Ammon's horn (tissue), 1 donor: Measurements from ENCODE around the gene TOMM40L.
A peak's percentile ranks its signal among the peaks of the same experiment; 100 is the strongest.

Experiments used
- DNase-seq: peaks from one replicate; pipeline ENCODE4 v3.0.0-alpha.2; 2016; ENCODE audit warnings: low spot score

TOMM40L gene

DNA sequence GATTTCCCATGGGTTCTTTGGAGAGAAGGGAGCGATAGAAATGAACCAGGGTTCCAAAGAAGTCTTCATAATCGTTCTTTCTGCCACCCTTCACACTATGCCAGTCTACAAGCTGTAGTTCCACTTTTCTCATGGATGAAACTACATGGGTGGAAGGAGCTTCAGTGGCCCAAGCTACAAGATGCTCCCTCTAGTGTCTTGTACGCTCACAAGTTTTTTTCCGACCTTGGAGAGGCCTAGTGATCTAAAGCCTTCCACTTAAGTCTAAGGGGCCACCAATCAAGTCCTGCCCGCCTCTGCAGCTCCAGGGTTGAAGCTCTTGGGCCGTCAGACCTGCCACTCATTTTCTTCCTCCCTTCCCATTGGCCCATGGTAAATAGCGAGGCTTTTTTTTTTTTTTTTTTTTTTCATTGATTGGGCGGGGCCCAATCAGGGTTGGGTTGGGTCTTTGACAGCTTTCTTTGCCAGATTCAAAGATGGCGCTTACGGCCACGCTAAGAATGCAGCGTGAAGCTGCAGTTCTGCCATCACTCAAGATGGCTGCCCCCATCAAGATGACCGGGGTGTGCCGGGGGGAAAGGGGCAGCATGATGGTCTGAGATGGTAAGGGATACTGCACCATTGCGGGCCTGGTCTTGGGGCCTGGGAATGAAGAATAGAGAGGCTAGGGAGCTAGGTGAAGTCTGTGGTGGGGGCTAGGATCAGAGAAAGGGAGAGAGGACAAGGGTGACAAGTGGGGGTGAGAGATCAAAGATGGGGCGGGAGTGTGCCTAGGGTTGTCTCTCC lies at the start of gene TOMM40L:
Gene TOMM40L, plus strand, starts transcription at position 527 of the 786 bp plus-strand sequence. CDS start 430 bp downstream, outside the sequence.
- peak; percentile 98 for DNase-seq

DNA sequence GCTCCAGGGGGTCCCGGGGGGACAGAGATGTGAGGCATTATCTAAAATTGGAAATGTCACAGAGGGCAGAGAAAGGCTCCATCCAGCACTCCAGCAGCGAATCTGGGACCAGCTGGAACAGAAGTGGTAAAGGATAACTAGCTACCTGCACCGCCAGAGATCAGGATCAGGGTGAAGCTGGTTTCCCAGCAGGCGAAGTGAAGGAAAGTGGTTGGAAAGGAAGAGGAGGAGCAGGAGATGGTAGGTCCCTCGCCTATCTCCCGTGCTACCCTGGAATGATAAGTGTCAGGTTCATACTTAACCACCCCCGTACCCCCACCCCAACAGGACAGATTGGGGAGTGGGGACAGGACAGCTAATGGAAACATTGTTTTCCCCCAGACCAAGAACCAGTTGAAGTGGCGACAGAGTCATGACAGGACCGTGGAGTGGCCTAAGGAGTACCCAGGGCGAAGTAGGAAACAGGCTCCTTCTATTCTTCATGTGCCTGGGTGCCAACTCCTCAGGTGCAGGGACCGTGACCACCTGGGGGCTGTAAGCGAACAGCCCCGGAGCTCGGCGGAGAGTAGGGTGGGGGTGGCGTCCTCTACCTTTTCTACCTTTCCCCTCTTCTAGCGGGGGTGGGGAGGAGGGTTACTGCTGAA lies 49.3 kb upstream of the TOMM40L start:
- no peak for DNase-seq

DNA sequence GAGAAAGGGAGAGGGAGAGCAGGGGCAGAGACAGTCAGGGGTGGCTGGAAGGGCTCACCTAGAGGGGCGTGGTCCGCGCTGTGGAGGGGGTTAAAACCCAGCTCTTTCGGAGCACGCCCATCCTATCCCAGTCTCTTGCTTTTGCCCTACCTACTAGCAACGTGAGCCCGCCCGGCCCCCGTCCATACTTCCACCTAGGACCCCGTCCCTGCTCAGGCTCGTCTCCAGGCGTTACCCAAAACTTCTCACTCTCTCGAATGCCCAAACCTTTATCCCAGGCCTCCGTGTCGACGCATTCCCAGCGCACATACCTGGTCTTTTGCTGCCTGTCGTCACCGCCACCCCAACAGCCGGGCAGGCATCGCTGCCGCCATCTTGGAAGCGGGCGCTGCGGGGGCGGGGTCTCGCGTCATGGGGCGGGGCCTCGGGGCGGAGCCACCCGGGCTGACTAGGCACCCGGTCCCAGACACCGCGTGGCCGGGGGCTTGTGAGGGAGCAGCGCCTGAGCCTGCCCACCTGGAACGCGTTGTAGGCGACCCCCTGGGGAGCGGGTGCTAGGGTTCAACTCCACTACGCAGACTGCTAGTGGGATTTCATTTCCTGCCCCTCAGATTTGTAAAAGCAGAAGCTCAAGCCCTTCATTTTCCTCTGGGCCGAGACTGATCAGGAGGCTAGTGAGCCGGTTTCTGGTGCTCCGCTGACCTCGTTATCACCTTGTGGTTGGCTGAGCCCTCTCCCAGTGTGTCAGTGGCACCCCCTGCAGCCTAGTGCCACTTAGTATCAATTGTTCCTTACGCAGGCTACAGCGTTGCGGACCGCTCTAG lies 48.5 kb upstream of the TOMM40L start, which contains the start of gene B4GALT3:
Gene B4GALT3, minus strand, starts transcription at position 396 of the 824 bp plus-strand sequence. CDS start 1,447 bp downstream, outside the sequence.
- peak; percentile 90 for DNase-seq

DNA sequence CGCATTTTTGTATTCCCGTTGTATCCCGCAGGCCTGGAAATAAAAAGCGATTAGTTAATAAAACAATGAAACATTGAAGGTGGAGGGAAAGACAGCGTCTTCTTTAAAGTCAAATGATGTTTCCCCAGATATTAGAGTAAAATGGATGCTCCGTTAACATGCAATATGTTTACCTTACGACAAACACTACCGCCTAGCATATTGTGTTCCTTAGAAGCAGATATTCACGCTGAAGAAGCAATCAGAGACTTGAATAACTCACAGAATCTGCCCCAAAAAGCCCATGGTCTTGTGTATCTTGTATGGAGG lies 48.0 kb upstream of the TOMM40L start:
- DNase-seq, result no peak

DNA sequence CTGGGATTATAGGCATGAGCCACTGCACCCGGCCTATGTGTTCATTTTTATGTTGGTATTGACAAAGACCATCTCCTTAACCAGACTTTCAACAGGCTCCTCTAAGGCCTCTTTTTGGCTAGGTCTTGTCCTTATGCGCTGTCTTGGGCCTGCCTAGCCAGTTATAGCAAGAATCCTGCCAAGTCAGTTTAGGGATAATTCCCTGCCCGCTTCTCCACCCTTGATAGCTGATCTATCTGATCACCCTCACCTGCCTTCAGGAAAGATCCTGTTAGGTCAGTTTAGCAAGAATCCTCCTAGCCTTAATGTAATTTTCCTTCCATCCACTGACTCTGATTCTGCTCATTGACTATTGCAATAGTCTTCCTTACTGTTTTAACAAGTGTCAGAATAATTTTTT lies 46.2 kb upstream of the TOMM40L start:
- DNase-seq, result no peak

DNA sequence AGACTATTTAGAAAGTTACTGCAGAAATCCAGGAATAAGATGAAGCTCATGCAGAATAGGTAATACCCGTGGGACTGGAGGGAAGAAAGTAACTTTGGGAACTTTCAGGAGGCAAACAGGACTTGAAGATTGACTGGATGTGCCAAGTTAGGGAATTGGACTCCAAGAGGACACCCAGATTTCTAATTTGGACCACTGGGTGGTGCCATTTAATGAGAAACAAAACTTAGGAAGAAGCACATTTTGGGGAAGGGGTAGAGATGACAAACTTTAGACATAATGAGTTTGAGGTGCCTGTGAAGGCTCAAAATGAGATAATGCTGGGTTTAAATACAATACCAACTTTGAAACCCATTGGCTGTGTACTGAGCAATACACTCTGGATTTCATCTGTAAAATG lies 45.2 kb upstream of the TOMM40L start:
- no peak for DNase-seq

DNA sequence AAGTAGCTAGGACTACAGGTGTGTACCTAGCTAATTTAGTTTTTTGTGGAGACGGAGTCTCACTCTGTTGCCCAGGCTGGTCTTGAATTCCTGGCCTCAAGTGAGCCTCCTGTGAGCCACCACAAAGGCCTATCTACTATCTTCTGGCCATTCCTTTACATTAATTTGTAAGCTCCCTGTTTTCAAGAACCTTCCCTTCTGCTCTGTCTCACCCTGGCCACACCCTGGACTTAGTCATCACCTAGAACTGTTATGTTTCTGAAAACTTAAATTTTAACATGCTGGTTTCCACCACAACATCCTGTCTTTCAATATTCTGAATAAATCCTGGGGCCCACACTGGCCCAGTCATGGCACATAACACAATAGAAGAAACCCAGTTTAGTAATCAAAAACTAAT lies 43.6 kb upstream of the TOMM40L start:
- DNase-seq, result no peak

DNA sequence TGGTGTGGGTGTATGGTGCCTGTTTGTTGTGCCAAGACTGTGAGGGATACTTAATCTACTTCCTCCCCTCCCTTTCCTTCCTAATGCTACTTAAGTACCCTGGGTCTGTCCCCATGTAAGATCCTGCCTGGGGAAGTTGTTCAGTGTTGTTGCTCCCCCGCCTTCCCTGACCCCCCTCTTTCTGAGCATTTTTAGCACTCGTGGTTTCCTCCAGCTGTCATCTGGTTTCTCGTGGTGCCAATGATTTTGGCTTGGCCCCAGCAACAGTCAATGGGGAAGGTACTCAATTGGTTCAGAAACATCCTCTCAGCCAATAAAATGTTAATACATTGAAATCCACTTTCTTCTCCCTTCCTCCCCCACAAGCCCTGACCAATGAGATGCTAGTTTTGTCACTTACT lies 40.6 kb upstream of the TOMM40L start:
- peak; percentile 88 for DNase-seq

DNA sequence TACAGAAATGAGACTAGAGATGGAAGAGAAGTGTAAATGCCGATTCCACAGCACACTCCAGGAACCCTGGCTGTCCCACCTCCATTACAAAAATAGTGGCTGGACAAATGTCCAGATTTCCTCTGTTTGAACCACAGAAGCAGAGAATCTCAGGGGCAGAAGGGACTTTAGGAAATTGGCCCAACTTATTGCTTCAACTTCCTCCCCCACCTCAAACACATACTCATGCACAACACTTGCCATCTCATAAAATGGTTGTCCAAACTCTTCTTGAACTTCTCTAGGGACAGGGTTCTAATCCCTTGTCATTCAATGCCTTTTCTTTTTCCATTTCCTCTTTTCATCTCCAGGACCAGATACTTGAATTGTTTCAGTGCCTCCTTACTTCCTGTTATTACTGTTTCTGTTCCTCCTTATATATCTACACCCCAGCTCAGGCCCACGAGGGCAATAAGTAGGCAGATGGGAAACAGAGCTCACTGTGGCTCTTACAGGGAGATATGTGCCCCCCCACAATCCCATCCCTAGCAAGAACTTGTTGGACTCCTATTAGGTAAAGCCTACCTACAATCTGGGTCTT lies 40.0 kb upstream of the TOMM40L start:
- DNase-seq, result peak; percentile 61

DNA sequence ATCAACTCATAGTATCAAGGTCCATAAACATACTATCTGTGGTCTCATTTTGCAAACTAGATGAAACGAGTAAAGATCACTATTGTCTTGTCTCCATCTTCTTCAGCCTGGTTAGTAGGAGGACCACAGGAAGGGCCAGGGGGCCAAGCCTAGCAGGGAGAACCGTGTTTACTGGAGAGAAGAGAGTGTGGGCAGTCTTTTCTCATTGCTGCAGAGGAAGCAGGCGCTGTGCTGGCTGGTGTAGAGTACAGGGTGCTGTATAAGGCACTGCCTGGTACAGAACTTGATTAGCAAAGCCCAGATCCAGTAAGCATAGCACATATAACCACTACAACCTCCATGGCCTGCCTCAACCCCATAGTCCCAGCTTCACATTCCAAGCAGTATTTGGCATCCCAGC lies 38.5 kb upstream of the TOMM40L start:
- DNase-seq, result no peak

DNA sequence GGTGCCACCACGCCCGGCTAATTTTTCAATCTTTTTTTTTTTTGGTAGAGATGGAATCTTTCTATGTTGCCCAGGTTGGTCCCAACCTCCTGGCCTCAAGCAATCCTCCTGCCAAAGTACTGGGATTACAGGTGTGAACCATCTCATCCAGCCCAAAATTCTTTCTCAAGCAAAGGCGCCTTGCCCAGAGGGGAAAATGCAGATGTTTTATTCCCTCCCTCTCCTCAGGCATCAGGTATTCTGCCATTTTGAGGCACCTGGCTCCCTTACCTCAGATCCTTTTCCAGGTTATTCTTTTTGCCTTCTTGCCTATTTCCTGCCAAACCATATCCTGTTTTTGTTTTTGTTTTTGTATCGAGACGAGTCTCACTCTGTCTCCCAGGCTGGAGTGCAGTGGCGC lies 37.5 kb upstream of the TOMM40L start:
- DNase-seq, result no peak

DNA sequence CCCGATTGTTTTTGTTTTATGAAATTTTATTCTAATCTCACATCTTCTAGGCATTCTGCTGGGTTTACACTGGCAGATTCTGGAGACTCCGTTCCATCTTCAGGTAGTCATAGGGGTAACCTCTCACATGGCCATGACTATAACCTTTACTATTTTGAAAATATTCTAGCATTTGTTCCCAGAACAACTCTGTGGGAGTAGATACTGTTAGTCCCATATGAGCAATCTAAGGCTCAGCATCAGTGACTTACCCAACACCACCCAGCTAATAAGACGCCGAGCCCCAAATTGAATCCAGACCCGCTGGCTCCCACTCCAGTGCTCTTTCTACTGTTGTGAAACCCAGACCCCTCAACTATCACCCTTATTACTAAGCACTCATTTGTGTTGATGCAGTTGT lies 36.8 kb upstream of the TOMM40L start:
- no peak for DNase-seq

DNA sequence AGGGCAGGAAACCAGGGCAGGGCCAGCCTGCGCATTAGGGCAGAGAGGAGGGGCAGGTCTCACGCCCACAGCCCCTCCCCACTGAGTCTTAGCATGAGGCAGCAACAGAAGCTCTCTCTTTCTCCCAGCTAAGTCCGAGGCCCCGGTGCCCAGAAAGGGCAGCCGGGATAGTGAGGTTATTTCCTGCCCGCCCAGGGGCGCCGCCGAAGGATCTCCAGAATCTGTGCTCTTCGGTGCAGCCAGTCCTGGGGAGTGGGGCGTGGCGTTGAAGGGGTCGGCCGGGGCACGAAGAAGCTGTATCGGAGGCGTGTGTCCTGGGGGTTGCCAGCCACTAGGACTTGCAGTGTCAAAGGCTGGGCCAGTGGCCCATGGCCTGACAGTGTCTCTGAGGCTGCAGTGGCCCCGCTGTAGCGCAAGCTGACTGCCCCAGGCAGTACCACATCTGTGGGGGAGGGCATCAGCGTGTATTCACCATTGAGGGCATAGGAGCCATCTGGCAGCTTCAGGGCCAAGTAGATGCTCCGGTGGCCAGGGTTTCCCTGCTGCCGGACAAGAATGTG lies 34.8 kb upstream of the TOMM40L start:
- no peak for DNase-seq

DNA sequence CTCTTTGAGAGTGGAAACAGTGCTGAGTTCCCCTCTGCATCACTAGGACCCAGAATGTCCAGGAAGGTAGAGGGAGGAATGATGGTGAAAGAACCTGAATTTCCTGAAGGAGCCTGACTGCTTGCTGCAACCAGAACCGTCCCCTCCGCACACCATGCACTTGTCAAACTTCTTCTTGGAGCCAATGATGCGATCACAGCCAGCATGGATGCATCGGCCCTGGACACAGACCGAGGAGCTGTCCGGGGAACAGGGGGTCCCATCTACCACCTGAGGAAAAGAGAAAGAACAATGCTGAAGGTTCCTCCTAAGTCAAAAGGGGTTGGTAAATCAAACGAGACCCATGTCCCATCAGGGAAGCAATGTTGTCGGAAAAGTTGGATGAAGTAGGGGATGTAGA lies 33.9 kb upstream of the TOMM40L start:
- no peak for DNase-seq

DNA sequence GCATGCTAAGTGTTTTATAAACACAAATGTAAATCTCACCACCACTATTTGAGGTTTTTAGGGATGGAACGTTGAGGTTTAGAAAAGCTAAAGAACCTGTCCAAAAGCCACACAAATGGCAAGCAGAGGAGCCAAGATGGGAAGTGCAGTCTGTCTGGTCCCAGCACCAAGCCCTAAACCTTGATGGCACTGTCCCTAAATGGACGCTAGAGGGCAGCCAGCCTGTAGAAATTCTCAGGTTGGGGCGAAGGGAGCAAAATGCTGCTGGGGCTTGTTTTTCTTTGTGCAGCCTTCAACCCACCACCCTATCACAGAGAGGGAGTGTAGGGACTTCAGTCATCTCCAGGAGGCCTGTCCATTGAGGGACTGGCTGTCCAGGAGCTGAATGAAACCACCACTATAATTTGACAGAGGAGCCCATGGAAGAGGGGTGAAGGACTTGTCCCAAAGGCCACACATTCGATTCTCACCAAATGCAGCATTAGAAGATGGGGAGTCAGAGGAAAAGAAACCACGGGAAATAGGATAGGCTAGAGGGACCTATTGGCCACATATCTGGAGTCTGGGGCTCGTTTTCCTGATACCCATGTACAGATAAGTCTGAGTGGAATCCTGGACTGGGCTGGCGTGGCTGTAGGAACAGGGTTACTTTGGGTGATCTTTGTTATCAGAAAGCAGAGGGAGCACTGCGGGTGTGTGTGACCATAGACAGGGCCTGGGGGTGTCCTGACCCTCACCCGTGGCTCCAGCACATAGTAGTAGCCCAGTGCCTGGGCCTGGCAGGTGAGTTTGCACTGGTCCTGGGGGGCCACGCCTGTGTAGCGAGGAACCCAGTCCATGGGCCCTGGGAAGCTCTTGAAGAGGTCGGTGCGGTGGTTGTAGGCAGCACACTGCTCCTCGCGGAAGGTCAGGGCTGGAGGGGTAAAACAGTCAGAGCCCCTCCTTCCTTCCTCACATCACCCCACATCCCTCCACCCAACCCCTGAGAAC lies 33.1 kb upstream of the TOMM40L start:
- DNase-seq, result peak; percentile 90

DNA sequence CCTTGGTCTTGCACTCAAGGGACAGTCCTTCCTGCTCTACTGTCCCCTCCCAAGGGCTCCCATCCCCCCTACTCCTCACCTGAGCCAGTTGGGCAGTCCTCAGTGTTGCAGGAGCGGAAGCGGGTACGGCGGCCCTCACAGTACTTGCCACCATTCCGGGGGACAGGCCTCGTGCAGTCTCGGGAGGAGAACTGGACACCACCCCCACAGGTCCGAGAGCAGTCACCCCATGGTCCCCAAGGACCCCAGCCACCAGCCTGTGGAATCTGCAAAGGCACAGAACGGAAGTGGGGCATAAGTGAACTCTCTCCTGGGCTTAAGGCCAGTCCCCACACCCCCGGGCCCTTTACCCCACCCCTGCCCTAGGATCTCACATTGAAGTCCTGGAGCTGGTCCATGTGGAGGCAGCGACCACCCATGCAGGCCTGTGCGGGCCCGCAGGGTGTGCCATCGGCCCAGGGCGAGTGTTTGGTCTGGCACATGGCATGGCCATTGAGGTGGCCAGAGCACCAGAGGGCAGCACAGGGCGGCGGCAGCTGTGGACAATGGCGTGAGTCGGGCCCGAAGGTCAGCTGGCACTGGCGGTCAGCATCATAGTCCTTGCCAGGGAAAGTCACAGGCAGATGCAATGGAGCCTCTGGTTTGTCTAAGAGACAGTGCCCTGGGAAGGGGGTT lies 32.2 kb upstream of the TOMM40L start:
- peak; percentile 93 for DNase-seq

DNA sequence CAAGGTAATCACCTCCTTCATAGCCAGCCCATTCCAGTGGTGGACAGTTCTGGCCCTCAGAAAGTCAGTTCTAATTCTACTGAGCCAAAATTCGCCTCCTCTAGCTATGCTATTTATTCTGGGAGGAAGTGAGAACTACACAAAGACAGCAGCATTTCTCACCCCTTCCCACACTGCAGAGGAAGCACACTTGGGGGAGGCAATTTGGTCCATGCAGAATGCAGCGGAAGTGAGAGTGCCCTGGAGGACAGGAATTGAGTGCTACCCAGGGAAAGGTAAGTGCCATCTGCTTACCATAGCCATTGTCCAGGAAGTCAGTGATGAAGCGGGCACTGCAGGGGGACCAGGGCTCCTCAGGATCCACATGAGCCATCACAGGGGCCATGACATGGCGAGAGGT lies 30.7 kb upstream of the TOMM40L start:
- peak; percentile 73 for DNase-seq

DNA sequence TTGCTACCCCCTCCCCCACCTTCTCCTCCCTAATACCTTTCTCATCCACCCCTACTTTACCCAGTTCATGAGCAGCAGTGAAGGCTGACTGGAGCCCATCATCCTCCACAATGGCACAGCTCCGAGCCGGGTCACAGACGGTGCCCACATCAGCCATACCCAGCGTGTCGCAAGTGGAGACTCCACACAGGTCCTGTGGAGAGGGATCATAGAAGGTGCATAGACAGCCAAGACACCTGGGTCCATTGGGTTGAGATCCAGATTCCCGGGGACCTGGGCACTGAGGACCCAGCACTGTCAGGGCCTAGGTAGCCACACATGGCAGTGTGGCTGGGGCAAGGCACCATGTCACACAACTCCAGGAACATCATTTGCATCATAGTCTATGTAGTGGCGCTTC lies 29.7 kb upstream of the TOMM40L start:
- DNase-seq, result no peak

DNA sequence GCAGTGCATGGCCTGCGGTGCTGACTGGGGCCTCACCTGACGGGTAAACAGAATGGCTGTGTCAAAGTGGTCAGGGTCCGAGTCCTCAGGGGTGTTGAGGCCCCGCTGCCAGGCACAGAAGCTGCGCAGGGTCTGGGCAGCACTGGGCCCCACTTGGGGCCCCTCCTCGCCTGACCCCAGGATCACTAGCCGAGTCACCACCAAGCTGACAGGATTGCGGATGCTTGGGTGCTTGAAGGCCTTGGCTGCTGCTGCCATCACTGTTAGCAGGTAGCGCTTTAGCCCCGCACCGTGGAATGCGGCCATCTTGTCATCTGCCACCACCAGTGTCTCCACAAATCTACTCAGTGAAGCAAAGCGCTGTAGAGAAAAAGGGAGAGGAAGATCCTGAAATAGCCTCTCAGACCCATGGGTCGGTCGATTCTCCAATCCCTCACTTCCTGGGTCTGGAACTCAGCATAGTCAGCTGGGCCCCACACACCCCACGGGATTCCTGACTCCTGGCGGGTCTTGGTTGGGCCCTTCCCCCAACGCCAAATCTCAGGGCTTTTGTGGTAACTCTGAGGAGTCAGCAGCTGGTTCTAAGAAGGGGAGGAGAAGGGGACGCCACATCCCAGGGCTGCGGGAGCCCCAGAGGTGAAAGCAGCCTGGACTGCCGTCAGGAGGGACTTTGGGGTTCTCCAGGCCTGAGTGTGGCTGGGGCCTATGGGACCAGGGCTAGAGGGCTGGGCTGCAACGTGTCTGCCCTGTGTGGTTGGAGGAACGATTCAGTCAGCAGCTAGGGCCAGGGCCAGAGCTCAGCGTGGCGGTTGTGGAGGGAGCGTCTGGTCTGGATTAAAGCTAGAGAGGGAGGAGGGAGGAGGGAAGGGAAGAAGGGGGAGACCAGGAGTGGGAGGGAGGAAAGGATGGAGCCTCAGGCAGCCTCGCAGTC lies 29.1 kb upstream of the TOMM40L start:
- peak; percentile 65 for DNase-seq
